CD4-positive, alpha-beta T cell treated with Interleukin-17A for 1 hour (primary cell): ENCODE data around the gene GRK1.

Experiments
- DNase-seq: peaks from one replicate; pipeline ENCODE4 v3.0.0-alpha.2; 2020

GRK1 gene

GRCh38 chr13:113650731-113651148, 16.3 kb upstream of the GRK1 start:
- DNase-seq, result no peak

GRCh38 chr13:113651511-113652403, 15.3 kb upstream of the GRK1 start:
- DNase-seq, result no peak

GRCh38 chr13:113652404-113653263, 14.4 kb upstream of the GRK1 start:
- DNase-seq, result no peak

GRCh38 chr13:113653264-113654174, 13.5 kb upstream of the GRK1 start:
- DNase-seq, result peak; percentile 16

- no peak for DNase-seq
Observed at GRCh38 chr13:113654175-113654560, 12.9 kb upstream of the GRK1 start.

- DNase-seq, result no peak
Observed at GRCh38 chr13:113654591-113655345, 12.3 kb upstream of the GRK1 start.

- no peak for DNase-seq
Observed at GRCh38 chr13:113655346-113656002, 11.5 kb upstream of the GRK1 start.

- no peak for DNase-seq
Observed at GRCh38 chr13:113656003-113656588, 10.9 kb upstream of the GRK1 start.

- DNase-seq, result no peak
Observed at GRCh38 chr13:113656831-113657671, 10.0 kb upstream of the GRK1 start.

GRCh38 chr13:113657851-113658741, 8.9 kb upstream of the GRK1 start, which contains the start of gene ATP4B:
Gene ATP4B, minus strand, starts transcription at chr13:113658198. Its CDS starts 54 bp downstream, at chr13:113658144.
- no peak for DNase-seq

- DNase-seq, result no peak
Observed at GRCh38 chr13:113658836-113659235, 8.2 kb upstream of the GRK1 start.

- DNase-seq, result no peak
Observed at GRCh38 chr13:113659337-113659736, 7.7 kb upstream of the GRK1 start.

GRCh38 chr13:113660066-113660465, 7.0 kb upstream of the GRK1 start:
- DNase-seq, result no peak

GRCh38 chr13:113661509-113661908, 5.5 kb upstream of the GRK1 start:
- DNase-seq, result no peak

GRCh38 chr13:113663934-113664333, 3.1 kb upstream of the GRK1 start:
- no peak for DNase-seq

GRCh38 chr13:113664751-113665596, 2.0 kb upstream of the GRK1 start:
- DNase-seq, result no peak

GRCh38 chr13:113665597-113666328, 1.3 kb upstream of the GRK1 start:
- no peak for DNase-seq
